Spleen (tissue), 11 donors: ENCODE results near the gene CSMD2. TPM values are rescaled to one million over a fixed set of nuclear protein-coding genes. Genes with fewer than 3 reads are reported as not detected.

Experiments used
- DNase-seq: peaks from one replicate; pipeline ENCODE4 v3.0.0-alpha.2; 2020
- H3K27ac ChIP-seq, 8 donors: fragments of 200-600 bp; sonication (generic) in 7 of 8; 1 replicate in 4 of 8; 2 replicates in 4 of 8; pipeline versions ENCODE4 v1.5.0 to v1.8.0; 2016 to 2021; ENCODE audit warnings: inconsistent platforms in 4 of 8, mild to moderate bottlenecking in 4 of 8, moderate library complexity in 1 of 8
- H3K27me3 ChIP-seq, 7 donors: fragments of 200-600 bp; sonication (generic) in 6 of 7; replicated peaks in 1 of 7; 1 replicate in 4 of 7; 2 replicates in 3 of 7; pipeline versions ENCODE4 v1.5.0 to v1.8.0; 2016 to 2021; ENCODE audit warnings: inconsistent platforms in 3 of 7, mild to moderate bottlenecking in 1 of 7
- H3K36me3 ChIP-seq, 6 donors: fragments of 200-600 bp; sonication (generic) in 5 of 6; 1 replicate in 4 of 6; 2 replicates in 2 of 6; pipeline versions ENCODE4 v1.5.0 to v1.8.0; 2016 to 2021; ENCODE audit warnings: inconsistent platforms in 2 of 6
- H3K4me1 ChIP-seq, 6 donors: fragments of 200-600 bp; sonication (generic) in 5 of 6; 1 replicate in 3 of 6; 2 replicates in 3 of 6; pipeline versions ENCODE4 v1.5.0 to v1.8.0; 2016 to 2021; ENCODE audit warnings: inconsistent platforms in 3 of 6
- H3K4me3 ChIP-seq, 8 donors: fragments of 200-600 bp; sonication (generic) in 7 of 8; 1 replicate in 4 of 8; 2 replicates in 4 of 8; pipeline versions ENCODE4 v1.5.0 to v1.8.0; 2016 to 2021; ENCODE audit warnings: inconsistent platforms in 4 of 8, mild to moderate bottlenecking in 4 of 8, moderate library complexity in 2 of 8
- H3K9me3 ChIP-seq, 8 donors: fragments of 200-600 bp; sonication (generic) in 7 of 8; 1 replicate in 4 of 8; 2 replicates in 4 of 8; pipeline versions ENCODE4 v1.5.0 to v1.8.0; 2016 to 2021; ENCODE audit warnings: inconsistent platforms in 4 of 8
- CTCF ChIP-seq, 11 experiments: fragments of 200-600 bp in 7 of 11; fragments of 450-650 bp in 4 of 11; sonication (generic) in 4 of 11; IDR thresholded peaks in 8 of 11; conservative IDR thresholded peaks in 3 of 11; 1 replicate in 7 of 11; 2 replicates in 4 of 11; pipeline versions ENCODE4 v1.4.0 to v1.8.0; 2016 to 2021; ENCODE audit warnings: antibody characterized with exemption in 11 of 11, inconsistent platforms in 4 of 11, mild to moderate bottlenecking in 1 of 11
- POLR2A ChIP-seq, 3 donors: fragments of 450-650 bp; IDR thresholded peaks; one replicate each; pipeline ENCODE4 v1.5.1; 2017; ENCODE audit warnings: antibody characterized with exemption in 3 of 3, mild to moderate bottlenecking in 1 of 3
- POLR2AphosphoS5 ChIP-seq, 3 donors: sonication (generic); formaldehyde crosslinking; IDR thresholded peaks; one replicate each; pipeline ENCODE4 v1.5.1; 2017; ENCODE audit warnings: antibody characterized with exemption in 3 of 3
- WGBS, 5 donors: extraction: QIAGEN DNeasy Blood & Tissue Kit in 3 of 5; methylation state at CpG; one replicate each; pipeline versions ENCODE4 v1.1.5 to v1.1.7; 2013 to 2018; 5-methylcytosine and 5-hydroxymethylcytosine counted together
- intact Hi-C: fragments of 100-400 bp; cut with DNase I; formaldehyde crosslinking; loops from one replicate; pipeline ENCODE4 v1.15.0; 2023; ENCODE audit warnings: low total_unique reads
- polyA plus RNA-seq, 3 donors: library from polyadenylated mRNA; stranded (reverse); fragments of 200-250 nt; gene quantifications; one replicate each; pipeline ENCODE4 v1.2.1, GENCODE V29; 2013
- total RNA-seq, 7 donors: library from RNA; depleted of rRNA in 3 of 7; stranded (reverse); fragments of >200 nt in 3 of 7; fragmentation: NEBNext Ultra II Directional in 4 of 7; extraction: Animal tissue kit (Norgen Biotek cat#: 25700) in 4 of 7; gene quantifications; one replicate each; pipeline versions ENCODE4 v1.1.0 to v1.2.1, GENCODE V29; 2016 to 2021
- donor health status: healthy with polysubstance abuse.
- donor health status: DM: no; HTN: no; CAD: no; lungs with moderate emphysema.
- donor health status: DM: no; HTN: no; CAD: no.
- donor health status: Bipolar disorder and iron deficiency.
- donor health status: healthy.
- donor health status: DM: no; HTN: no; CAD: no.
- donor health status: DM: yes; HTN: yes; CAD: no.

CSMD2 gene
- total and polyA plus RNA-seq, 10 donors: 0.12 to 2.7 (median 0.96) TPM

- 85 to 93% (median 90%) methylated on average over 6 of the region's 6 CpGs for WGBS, 5 donors
- Histone ChIP-seq H3K4me3 (no peak overlapping the region), H3K27ac (no peak overlapping the region), H3K36me3 (no peaks in the 10 kb centered on the region), H3K9me3 (no peaks in the 10 kb centered on the region), H3K27me3 (peaks cover 0 to 83% (median 27%) of the 10 kb centered on the region in 7 donors), H3K4me1 (no peaks in the 10 kb centered on the region)
- intact Hi-C loops: no loop called here
- no peak for TF ChIP-seq CTCF (IDR thresholded peaks at IDR 0.05 in 8 of 11, conservative IDR thresholded peaks at IDR 0.05 in 3 of 11)
- TF ChIP-seq POLR2A (IDR thresholded peaks at IDR 0.05): no peak
- no peak for TF ChIP-seq POLR2AphosphoS5 (IDR thresholded peaks at IDR 0.05)
- DNase-seq: no peak
These were observed 10.7 kb upstream of the CSMD2 start for GRCh38 chr1:34175744-34176143.

GRCh38 chr1:34167389-34167788 is 2.4 kb upstream of the CSMD2 start:
- Histone ChIP-seq H3K4me3 (no peak overlapping the region), H3K27me3 (peaks cover 5 to 98% (median 50%) of the 10 kb centered on the region in 7 donors), H3K27ac (no peak overlapping the region), H3K36me3 (no peaks in the 10 kb centered on the region), H3K9me3 (no peaks in the 10 kb centered on the region), H3K4me1 (peaks cover 11 to 42% (median 29%) of the 10 kb centered on the region in 6 donors)
- DNase-seq: no peak
- TF ChIP-seq CTCF (IDR thresholded peaks at IDR 0.05 in 8 of 11, conservative IDR thresholded peaks at IDR 0.05 in 3 of 11) (no peak), POLR2A (IDR thresholded peaks at IDR 0.05) (no peak), POLR2AphosphoS5 (IDR thresholded peaks at IDR 0.05) (no peak)
- WGBS, 5 donors: 30 to 48% (median 32%) methylated on average over 12 to 13 of the region's 13 CpGs
- intact Hi-C loops: loop anchor here (10.0 kb wide), 2 partner anchors 433 to 533 kb away; no protein-coding TSS in a partner anchor

- no peak overlapping the region for H3K27ac ChIP-seq
- peak overlapping the region in 1 of 8 donors; percentile 66 for H3K4me3 ChIP-seq
- peaks cover 11 to 43% (median 29%) of the 10 kb centered on the region in 6 donors for H3K4me1 ChIP-seq
- peaks cover 5 to 98% (median 52%) of the 10 kb centered on the region in 7 donors for H3K27me3 ChIP-seq
- no peaks in the 10 kb centered on the region for H3K9me3 ChIP-seq
- no peak for DNase-seq
- 2 to 7% (median 6%) methylated on average over 15 to 24 of the region's 24 CpGs for WGBS, 5 donors
- H3K36me3 ChIP-seq: no peaks in the 10 kb centered on the region
- intact Hi-C loops: loop anchor here (10.0 kb wide), 2 partner anchors 432 to 532 kb away; no protein-coding TSS in a partner anchor
- no peak for TF ChIP-seq CTCF (IDR thresholded peaks at IDR 0.05 in 8 of 11, conservative IDR thresholded peaks at IDR 0.05 in 3 of 11)
- TF ChIP-seq POLR2AphosphoS5 (IDR thresholded peaks at IDR 0.05): no peak
- no peak for TF ChIP-seq POLR2A (IDR thresholded peaks at IDR 0.05)
These were observed 1.8 kb upstream of the CSMD2 start for GRCh38 chr1:34166625-34167361.

- intact Hi-C loops: loop anchor here (10.0 kb wide), 2 partner anchors 431 to 531 kb away; no protein-coding TSS in a partner anchor
- WGBS, 5 donors: 5 to 7% (median 6%) methylated on average over 27 of the region's 27 CpGs
- peak overlapping the region in 1 of 8 donors; percentile 66 for H3K4me3 ChIP-seq
- no peaks in the 10 kb centered on the region for H3K9me3 ChIP-seq
- TF ChIP-seq POLR2AphosphoS5 (IDR thresholded peaks at IDR 0.05) (no peak), CTCF (IDR thresholded peaks at IDR 0.05 in 8 of 11, conservative IDR thresholded peaks at IDR 0.05 in 3 of 11) (no peak)
- peaks cover 11 to 43% (median 29%) of the 10 kb centered on the region in 6 donors for H3K4me1 ChIP-seq
- H3K27ac ChIP-seq: no peak overlapping the region
- DNase-seq: no peak
- H3K36me3 ChIP-seq: no peaks in the 10 kb centered on the region
- H3K27me3 ChIP-seq: peaks cover 5 to 99% (median 52%) of the 10 kb centered on the region in 7 donors
These were observed 1.2 kb upstream of the CSMD2 start for GRCh38 chr1:34166191-34166624.
